Measurements from ENCODE around the gene SORCS2. TPM values are rescaled to one million over a fixed set of nuclear protein-coding genes. Genes with fewer than 3 reads are reported as not detected.
A peak's percentile ranks its signal among the peaks of the same experiment; 100 is the strongest.

The SORCS2 gene
- total RNA-seq, 1 donor from 2014 or later: 10.9 TPM

DNA sequence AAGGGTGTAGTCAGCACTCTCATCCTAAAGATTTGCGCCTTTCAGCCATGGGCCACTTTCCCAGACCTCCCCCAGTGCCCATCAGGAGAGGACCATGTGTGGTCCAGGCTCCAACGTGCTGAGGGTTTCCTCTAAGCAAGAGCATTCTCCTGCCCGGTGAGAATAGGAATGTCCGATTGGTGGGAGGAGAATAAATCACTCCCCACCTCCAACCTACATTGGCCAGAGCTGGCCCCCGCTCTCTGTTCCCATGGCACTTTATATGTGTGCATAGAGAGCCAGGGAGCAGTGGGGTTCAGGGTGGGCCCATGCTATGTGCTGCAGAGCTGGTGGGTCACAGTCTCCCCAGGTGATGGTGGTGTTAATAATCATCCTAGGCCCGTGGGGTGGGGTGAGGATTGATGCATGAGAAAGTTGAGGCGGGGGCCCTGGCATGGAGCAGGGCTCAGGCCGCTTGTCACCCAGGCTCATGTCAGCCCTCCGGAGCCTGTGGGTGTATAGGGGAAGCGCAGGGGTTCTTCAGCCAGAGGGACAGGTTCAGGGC is 6.8 kb upstream of the SORCS2 start:
- no peak overlapping the region for H3K4me3 Mint-ChIP-seq (ENCODE audit: unreplicated experiment)
- H3K4me1 Mint-ChIP-seq (ENCODE audit: low read depth): no peaks in the 10 kb centered on the region
- no peaks in the 10 kb centered on the region for H3K36me3 Mint-ChIP-seq (ENCODE audit: low read depth)
- peak overlapping the region; percentile 20 for H3K27ac Mint-ChIP-seq (ENCODE audit: unreplicated experiment)
- TF ChIP-seq, protein P1, sequence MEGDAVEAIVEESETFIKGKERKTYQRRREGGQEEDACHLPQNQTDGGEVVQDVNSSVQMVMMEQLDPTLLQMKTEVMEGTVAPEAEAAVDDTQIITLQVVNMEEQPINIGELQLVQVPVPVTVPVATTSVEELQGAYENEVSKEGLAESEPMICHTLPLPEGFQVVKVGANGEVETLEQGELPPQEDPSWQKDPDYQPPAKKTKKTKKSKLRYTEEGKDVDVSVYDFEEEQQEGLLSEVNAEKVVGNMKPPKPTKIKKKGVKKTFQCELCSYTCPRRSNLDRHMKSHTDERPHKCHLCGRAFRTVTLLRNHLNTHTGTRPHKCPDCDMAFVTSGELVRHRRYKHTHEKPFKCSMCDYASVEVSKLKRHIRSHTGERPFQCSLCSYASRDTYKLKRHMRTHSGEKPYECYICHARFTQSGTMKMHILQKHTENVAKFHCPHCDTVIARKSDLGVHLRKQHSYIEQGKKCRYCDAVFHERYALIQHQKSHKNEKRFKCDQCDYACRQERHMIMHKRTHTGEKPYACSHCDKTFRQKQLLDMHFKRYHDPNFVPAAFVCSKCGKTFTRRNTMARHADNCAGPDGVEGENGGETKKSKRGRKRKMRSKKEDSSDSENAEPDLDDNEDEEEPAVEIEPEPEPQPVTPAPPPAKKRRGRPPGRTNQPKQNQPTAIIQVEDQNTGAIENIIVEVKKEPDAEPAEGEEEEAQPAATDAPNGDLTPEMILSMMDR (IDR thresholded peaks at IDR 0.05): no peak
- no peak for DNase-seq (ENCODE audit: low spot score)
- H3K9me3 Mint-ChIP-seq (ENCODE audit: low read depth): no peaks in the 10 kb centered on the region
- peaks cover 42% of the 10 kb centered on the region for H3K27me3 Mint-ChIP-seq (ENCODE audit: low read depth)

DNA sequence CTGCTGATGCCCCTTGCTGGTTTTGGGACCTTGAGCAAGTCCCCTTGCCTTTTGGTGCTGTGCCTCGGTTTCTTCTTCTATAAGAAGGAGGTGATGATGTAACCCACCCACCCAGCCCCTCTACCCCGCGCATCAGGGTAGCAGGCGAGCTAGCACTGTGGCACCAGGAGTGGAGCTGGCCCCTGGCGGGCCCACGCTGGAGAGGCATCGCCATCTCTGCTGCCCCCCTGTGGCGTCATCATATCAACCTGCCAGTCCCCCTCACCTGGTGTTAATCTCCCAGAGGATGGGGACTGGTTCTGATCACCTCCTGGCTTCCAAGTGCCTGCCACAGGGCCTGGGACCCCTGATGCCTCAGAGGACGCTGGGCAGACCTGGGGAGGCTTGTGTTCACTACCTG is 6.3 kb upstream of the SORCS2 start:
- no peaks in the 10 kb centered on the region for H3K4me1 Mint-ChIP-seq (ENCODE audit: low read depth)
- no peak overlapping the region for H3K27ac Mint-ChIP-seq (ENCODE audit: unreplicated experiment)
- TF ChIP-seq, protein P1 (IDR thresholded peaks at IDR 0.05): peak; percentile 73
- peaks cover 42% of the 10 kb centered on the region for H3K27me3 Mint-ChIP-seq (ENCODE audit: low read depth)
- H3K9me3 Mint-ChIP-seq (ENCODE audit: low read depth): no peaks in the 10 kb centered on the region
- H3K4me3 Mint-ChIP-seq (ENCODE audit: unreplicated experiment): no peak overlapping the region
- H3K36me3 Mint-ChIP-seq (ENCODE audit: low read depth): no peaks in the 10 kb centered on the region
- no peak for DNase-seq (ENCODE audit: low spot score)

DNA sequence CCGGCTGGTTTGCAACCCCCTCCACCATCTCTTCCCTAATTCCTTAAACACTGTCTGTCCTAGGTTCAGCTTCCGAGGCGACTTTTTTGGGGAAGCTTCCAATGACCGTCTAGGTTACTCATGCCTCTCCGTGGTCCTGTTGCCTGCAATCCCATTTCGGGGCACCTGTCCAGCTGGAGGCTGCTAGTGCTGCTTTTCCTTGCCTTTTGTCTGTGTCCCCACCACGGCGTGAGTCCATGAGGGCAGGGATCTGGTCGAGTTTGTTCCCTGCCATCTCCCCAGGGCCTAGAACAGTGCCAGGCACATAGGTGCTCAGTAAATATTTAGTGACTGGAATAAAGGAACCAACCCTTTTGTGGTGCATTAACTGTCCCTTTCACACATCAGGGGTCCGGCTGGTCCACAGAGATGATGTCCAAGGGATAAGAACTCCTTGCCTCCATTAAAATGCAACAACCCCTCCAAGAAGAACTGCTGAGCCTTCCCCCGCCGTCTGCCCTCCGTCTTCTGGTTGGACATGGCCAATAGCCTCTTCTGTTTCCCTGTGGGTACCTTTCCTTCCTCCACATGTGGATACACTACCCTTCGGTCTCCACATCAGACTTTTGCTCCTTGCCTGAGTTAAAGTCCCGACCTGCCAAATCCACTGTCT is 5.7 kb upstream of the SORCS2 start:
- TF ChIP-seq, protein P1 (IDR thresholded peaks at IDR 0.05): no peak
- Mint-ChIP-seq H3K4me3 (ENCODE audit: unreplicated experiment) (no peak overlapping the region), H3K27ac (ENCODE audit: unreplicated experiment) (no peak overlapping the region), H3K9me3 (ENCODE audit: low read depth) (no peaks in the 10 kb centered on the region), H3K4me1 (ENCODE audit: low read depth) (no peaks in the 10 kb centered on the region), H3K36me3 (ENCODE audit: low read depth) (no peaks in the 10 kb centered on the region), H3K27me3 (ENCODE audit: low read depth) (peaks cover 42% of the 10 kb centered on the region)
- no peak for DNase-seq (ENCODE audit: low spot score)

DNA sequence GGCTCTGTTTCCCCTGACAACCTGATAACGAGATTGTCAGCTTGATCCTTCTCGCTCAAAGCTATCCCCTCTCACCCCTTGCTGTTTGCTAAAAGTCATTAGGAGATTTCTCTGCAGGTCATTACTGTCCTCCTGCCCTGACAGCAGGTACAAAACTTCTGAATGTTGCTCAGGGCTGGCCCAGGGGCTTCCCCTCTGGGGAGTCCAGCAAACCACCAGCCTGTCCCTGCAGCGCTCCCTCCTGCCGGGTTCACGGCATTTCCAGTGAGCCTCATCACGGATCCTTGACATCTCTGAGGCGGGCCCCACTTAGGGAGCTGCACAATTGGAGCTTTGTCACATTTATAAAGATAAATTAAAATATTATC is 5.2 kb upstream of the SORCS2 start:
- Mint-ChIP-seq H3K4me3 (ENCODE audit: unreplicated experiment) (no peak overlapping the region), H3K4me1 (ENCODE audit: low read depth) (peaks cover 2% of the 10 kb centered on the region), H3K9me3 (ENCODE audit: low read depth) (no peaks in the 10 kb centered on the region), H3K27ac (ENCODE audit: unreplicated experiment) (no peak overlapping the region), H3K27me3 (ENCODE audit: low read depth) (peaks cover 42% of the 10 kb centered on the region), H3K36me3 (ENCODE audit: low read depth) (no peaks in the 10 kb centered on the region)
- TF ChIP-seq, protein P1 (IDR thresholded peaks at IDR 0.05): peak; percentile 38
- no peak for DNase-seq (ENCODE audit: low spot score)

DNA sequence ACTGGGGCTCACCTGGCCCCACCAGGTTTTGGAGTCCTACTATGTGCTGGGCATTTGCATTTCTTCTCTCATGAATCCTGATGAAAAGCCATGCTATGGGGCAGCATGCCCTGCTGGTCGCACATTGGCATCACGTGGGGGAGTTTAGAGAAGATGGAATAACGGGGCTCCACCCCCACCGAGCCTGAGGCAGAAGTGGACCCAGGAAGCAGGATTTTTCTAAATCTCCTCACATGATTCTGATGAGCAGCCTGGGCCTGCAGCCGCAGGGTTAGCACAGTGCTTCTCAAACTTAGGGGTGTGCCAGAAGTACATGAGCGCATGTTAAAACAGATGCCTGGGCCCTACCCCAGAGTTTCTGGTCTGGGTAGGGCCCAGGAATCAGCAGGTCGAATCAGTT is 4.6 kb upstream of the SORCS2 start:
- peaks cover 3% of the 10 kb centered on the region for H3K4me1 Mint-ChIP-seq (ENCODE audit: low read depth)
- H3K4me3 Mint-ChIP-seq (ENCODE audit: unreplicated experiment): no peak overlapping the region
- H3K27ac Mint-ChIP-seq (ENCODE audit: unreplicated experiment): no peak overlapping the region
- TF ChIP-seq, protein P1 (IDR thresholded peaks at IDR 0.05): peak; percentile 7
- peaks cover 42% of the 10 kb centered on the region for H3K27me3 Mint-ChIP-seq (ENCODE audit: low read depth)
- H3K9me3 Mint-ChIP-seq (ENCODE audit: low read depth): no peaks in the 10 kb centered on the region
- no peaks in the 10 kb centered on the region for H3K36me3 Mint-ChIP-seq (ENCODE audit: low read depth)
- DNase-seq (ENCODE audit: low spot score): no peak

Data from chondrocyte (in vitro differentiated cells).